Uterus (tissue), 4 donors: Measurements from ENCODE around the gene TRIM28. TPM values are rescaled to one million over a fixed set of nuclear protein-coding genes. Genes with fewer than 3 reads are reported as not detected.

Experiments used
- DNase-seq, 2 donors: peaks; one replicate each; pipeline ENCODE4 v3.0.0-alpha.2; 2019 to 2020
- H3K27ac ChIP-seq, 2 donors: fragments of 200-600 bp; sonication (generic); 1 replicate in 1 of 2; 2 replicates in 1 of 2; pipeline ENCODE4 v1.5.1; 2016 to 2018
- H3K27me3 ChIP-seq, 2 donors: fragments of 200-600 bp; sonication (generic); one replicate each; pipeline ENCODE4 v1.5.1; 2018 to 2019; ENCODE audit warnings: control low read depth in 1 of 2
- H3K36me3 ChIP-seq, 2 donors: fragments of 200-600 bp; sonication (generic); one replicate each; pipeline ENCODE4 v1.5.1; 2019; ENCODE audit warnings: control low read depth in 1 of 2
- H3K4me1 ChIP-seq, 2 donors: fragments of 200-600 bp; sonication (generic); one replicate each; pipeline ENCODE4 v1.5.1; 2018 to 2019; ENCODE audit warnings: control low read depth in 1 of 2
- H3K4me3 ChIP-seq, 2 donors: fragments of 200-600 bp; sonication (generic); 1 replicate in 1 of 2; 2 replicates in 1 of 2; pipeline ENCODE4 v1.5.1; 2018 to 2019; ENCODE audit warnings: mild to moderate bottlenecking in 1 of 2
- H3K9me3 ChIP-seq, 2 donors: fragments of 200-600 bp; sonication (generic); one replicate each; pipeline ENCODE4 v1.5.1; 2019; ENCODE audit warnings: control low read depth in 1 of 2
- POLR2A ChIP-seq, 2 donors: fragments of 450-650 bp; IDR thresholded peaks; one replicate each; pipeline ENCODE4 v1.6.1; 2016; ENCODE audit warnings: antibody characterized with exemption in 2 of 2, mild to moderate bottlenecking in 1 of 2, moderate library complexity in 1 of 2
- intact Hi-C: fragments of 100-400 bp; cut with DNase I; formaldehyde crosslinking; loops from one replicate; pipeline ENCODE4 v1.15.1; 2023; ENCODE audit warnings: low total_unique reads
- total RNA-seq, 4 donors: library from RNA; depleted of rRNA in 3 of 4; stranded (reverse); fragments of >200 nt in 3 of 4; gene quantifications; one replicate each; pipeline versions ENCODE4 v1.1.0 to v1.2.4, GENCODE V29; 2014 to 2023
- TF ChIP-seq, protein P1 (sequence below), 4 experiments: fragments of 200-600 bp in 2 of 4; fragments of 450-650 bp in 2 of 4; sonication (generic) in 2 of 4; IDR thresholded peaks; one replicate each; pipeline ENCODE4 v1.5.1; 2016 to 2019; ENCODE audit warnings: antibody characterized with exemption in 4 of 4, mild to moderate bottlenecking in 2 of 4, moderate library complexity in 1 of 4
- donor health status: DM: yes; HTN: yes; CAD: no.

The TRIM28 gene
- total RNA-seq, 4 donors from 2014 or later, result 192 to 322 (median 280) TPM

GRCh38 chr19:58513213-58513693 is 30.6 kb upstream of the TRIM28 start:
- no peaks in the 10 kb centered on the region for H3K27me3 ChIP-seq
- H3K9me3 ChIP-seq, result no peaks in the 10 kb centered on the region
- TF ChIP-seq POLR2A (IDR thresholded peaks at IDR 0.05), result no peak
- TF ChIP-seq, protein P1, sequence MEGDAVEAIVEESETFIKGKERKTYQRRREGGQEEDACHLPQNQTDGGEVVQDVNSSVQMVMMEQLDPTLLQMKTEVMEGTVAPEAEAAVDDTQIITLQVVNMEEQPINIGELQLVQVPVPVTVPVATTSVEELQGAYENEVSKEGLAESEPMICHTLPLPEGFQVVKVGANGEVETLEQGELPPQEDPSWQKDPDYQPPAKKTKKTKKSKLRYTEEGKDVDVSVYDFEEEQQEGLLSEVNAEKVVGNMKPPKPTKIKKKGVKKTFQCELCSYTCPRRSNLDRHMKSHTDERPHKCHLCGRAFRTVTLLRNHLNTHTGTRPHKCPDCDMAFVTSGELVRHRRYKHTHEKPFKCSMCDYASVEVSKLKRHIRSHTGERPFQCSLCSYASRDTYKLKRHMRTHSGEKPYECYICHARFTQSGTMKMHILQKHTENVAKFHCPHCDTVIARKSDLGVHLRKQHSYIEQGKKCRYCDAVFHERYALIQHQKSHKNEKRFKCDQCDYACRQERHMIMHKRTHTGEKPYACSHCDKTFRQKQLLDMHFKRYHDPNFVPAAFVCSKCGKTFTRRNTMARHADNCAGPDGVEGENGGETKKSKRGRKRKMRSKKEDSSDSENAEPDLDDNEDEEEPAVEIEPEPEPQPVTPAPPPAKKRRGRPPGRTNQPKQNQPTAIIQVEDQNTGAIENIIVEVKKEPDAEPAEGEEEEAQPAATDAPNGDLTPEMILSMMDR (IDR thresholded peaks at IDR 0.05), result no peak
- no peaks in the 10 kb centered on the region for H3K36me3 ChIP-seq
- DNase-seq, result no peak
- intact Hi-C loops, result no loop called here
- H3K4me1 ChIP-seq, result peaks cover 0 to 5% of the 10 kb centered on the region in 2 donors
- peak overlapping the region; percentile 26 to 62 for H3K27ac ChIP-seq
- H3K4me3 ChIP-seq, result no peak overlapping the region

DNA sequence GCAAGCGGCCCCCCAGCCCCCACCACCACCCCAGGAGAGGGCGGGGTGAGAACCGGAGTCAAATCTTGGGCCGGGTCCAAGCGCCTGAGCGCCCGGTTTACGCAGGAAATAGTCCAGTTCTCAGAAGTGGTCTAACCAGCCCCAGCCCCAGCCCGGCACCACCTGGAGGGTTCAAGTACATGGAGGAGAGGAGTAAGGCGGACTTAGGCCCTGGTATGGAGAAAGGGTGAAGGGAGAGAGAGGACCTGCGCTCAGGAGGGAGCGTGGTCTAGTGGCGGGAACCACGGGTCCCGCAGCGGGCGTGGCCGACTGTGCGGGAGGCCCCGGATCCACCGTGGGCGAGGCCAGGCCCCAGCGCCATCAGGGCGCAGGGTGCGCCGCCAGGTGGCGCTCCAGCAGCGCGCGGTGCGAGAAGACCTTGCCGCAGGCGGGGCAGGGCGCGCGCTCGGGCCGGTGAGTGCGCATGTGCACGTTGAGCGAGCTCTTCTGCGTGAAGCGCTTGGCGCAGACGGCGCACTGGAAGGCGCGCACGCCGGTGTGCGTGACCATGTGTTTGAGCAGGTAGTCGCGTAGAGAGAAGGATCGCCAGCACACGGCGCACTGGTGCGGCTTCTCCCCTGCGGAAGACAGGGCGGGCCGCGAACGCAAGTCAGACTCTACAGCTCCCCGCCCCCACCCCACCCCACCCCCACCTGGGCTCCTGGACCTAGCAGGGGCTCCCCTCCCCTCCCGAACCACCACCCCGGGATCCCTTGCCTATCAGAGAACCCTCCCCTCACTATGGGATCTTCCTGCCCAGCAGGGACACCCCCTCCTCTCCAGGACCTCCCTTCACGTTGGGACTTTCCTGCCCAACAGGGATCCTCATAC is 29.9 kb upstream of the TRIM28 start:
- Histone ChIP-seq H3K27ac (peak overlapping the region; percentile 26 to 62), H3K4me3 (peak overlapping the region; percentile 6 to 22), H3K9me3 (no peaks in the 10 kb centered on the region), H3K27me3 (no peaks in the 10 kb centered on the region), H3K36me3 (no peaks in the 10 kb centered on the region), H3K4me1 (peaks cover 0 to 11% of the 10 kb centered on the region in 2 donors)
- DNase-seq, result peak; percentile 69 to 82
- peak in 1 of 2 donors; percentile 51 for TF ChIP-seq POLR2A (IDR thresholded peaks at IDR 0.05)
- TF ChIP-seq, protein P1 (IDR thresholded peaks at IDR 0.05), result peak; percentile 57 to 87 (median 81)
- intact Hi-C loops, result no loop called here

DNA sequence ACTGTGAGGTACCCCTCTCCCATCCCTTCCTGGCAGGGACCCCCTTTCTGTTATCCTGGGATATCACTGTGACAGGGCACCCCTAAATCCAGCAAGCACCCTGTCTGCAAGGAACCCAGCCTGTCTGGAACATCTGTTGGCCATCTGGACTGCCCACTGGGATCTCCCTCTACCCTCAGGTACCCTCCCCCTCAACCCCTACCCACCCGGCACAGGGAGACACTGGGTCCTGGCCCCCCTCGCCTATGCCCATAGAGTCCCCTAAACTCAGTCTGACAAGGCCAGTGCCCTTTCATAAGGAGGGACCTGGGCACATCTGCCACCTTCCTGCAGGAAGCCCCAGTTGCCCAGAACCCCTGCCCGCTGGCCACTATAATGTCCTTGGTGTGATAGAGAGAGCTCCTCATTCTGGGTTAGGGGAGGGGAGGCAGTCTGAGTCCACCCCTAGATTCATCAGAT is 29.3 kb upstream of the TRIM28 start:
- no peak for DNase-seq
- Histone ChIP-seq H3K4me3 (peak overlapping the region; percentile 6 to 22), H3K36me3 (no peaks in the 10 kb centered on the region), H3K27ac (no peak overlapping the region), H3K4me1 (peaks cover 0 to 12% of the 10 kb centered on the region in 2 donors), H3K27me3 (no peaks in the 10 kb centered on the region), H3K9me3 (no peaks in the 10 kb centered on the region)
- intact Hi-C loops, result no loop called here
- TF ChIP-seq POLR2A (IDR thresholded peaks at IDR 0.05), result no peak
- TF ChIP-seq, protein P1 (IDR thresholded peaks at IDR 0.05), result no peak

DNA sequence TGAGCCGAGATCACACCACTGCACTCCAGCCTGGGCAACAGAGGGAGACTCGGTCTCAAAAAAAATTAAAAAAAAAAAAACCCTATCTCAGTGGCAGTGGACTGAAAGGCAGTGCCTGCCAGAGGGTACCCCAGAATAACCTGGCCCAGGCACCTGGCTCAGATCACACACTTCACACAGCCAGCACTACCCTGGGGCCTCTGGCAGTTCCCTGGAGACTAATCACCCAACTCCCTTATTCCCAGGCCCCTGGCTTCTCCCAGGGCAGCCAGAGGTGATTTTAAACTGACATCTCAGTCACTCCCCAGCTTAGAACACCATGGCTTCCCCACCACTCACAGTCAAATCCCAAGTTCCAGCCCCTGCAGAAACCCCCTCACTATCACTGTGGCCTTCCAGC is 28.6 kb upstream of the TRIM28 start:
- H3K9me3 ChIP-seq, result no peaks in the 10 kb centered on the region
- peaks cover 0 to 12% of the 10 kb centered on the region in 2 donors for H3K4me1 ChIP-seq
- H3K27me3 ChIP-seq, result no peaks in the 10 kb centered on the region
- no peak overlapping the region for H3K27ac ChIP-seq
- intact Hi-C loops, result no loop called here
- H3K4me3 ChIP-seq, result no peak overlapping the region
- H3K36me3 ChIP-seq, result no peaks in the 10 kb centered on the region
- TF ChIP-seq, protein P1 (IDR thresholded peaks at IDR 0.05), result no peak
- no peak for TF ChIP-seq POLR2A (IDR thresholded peaks at IDR 0.05)
- DNase-seq, result no peak

- Histone ChIP-seq H3K4me1 (peaks cover 0 to 12% of the 10 kb centered on the region in 2 donors), H3K27ac (no peak overlapping the region), H3K9me3 (no peaks in the 10 kb centered on the region), H3K36me3 (no peaks in the 10 kb centered on the region), H3K27me3 (no peaks in the 10 kb centered on the region), H3K4me3 (no peak overlapping the region)
- intact Hi-C loops, result no loop called here
- TF ChIP-seq POLR2A (IDR thresholded peaks at IDR 0.05), result no peak
- TF ChIP-seq, protein P1 (IDR thresholded peaks at IDR 0.05), result no peak
- no peak for DNase-seq
These were observed 27.5 kb upstream of the TRIM28 start for GRCh38 chr19:58516246-58516836.
